GM04503 (cell line): ENCODE data around the gene LRRC56.

Source experiments
- DNase-seq: peaks from one replicate; pipeline ENCODE4 v3.0.0-alpha.2; 2012; ENCODE audit warnings: low read depth

LRRC56 gene

GRCh38 chr11:601573-602245, 64.4 kb downstream of the LRRC56 start:
- no peak for DNase-seq

GRCh38 chr11:603154-603553, 65.8 kb downstream of the LRRC56 start:
- no peak for DNase-seq
